ENCODE measurements around the gene TECPR2.
"Not testable (repeated sequence)": the region's sequence is repeated elsewhere in the genome, so short reads cannot be mapped to it uniquely, and the experiment has no call there.

TECPR2 gene

GRCh38 chr14:102345232-102345631 is 17.5 kb upstream of the TECPR2 start:
- DNase-seq (ENCODE audit: insufficient read length, low spot score) (no peak), FAIRE-seq (no peak)
- no peak for TF ChIP-seq POLR2A (IDR thresholded peaks at IDR 0.05; ENCODE audit: low read depth, low read length)

GRCh38 chr14:102346645-102347044 is 16.1 kb upstream of the TECPR2 start:
- DNase-seq (ENCODE audit: insufficient read length, low spot score), result no peak
- no peak for TF ChIP-seq POLR2A (IDR thresholded peaks at IDR 0.05; ENCODE audit: low read depth, low read length)
- no peak for FAIRE-seq

GRCh38 chr14:102348376-102348775 is 14.4 kb upstream of the TECPR2 start:
- no peak for DNase-seq (ENCODE audit: insufficient read length, low spot score)
- no peak for FAIRE-seq
- TF ChIP-seq POLR2A (IDR thresholded peaks at IDR 0.05; ENCODE audit: low read depth, low read length), result no peak

GRCh38 chr14:102351023-102351422 is 11.7 kb upstream of the TECPR2 start:
- no peak for TF ChIP-seq POLR2A (IDR thresholded peaks at IDR 0.05; ENCODE audit: low read depth, low read length)
- DNase-seq (ENCODE audit: insufficient read length, low spot score) (no peak), FAIRE-seq (no peak)

GRCh38 chr14:102351593-102351992 is 11.1 kb upstream of the TECPR2 start:
- not testable (repeated sequence) for FAIRE-seq; DNase-seq (ENCODE audit: insufficient read length, low spot score)

GRCh38 chr14:102352213-102352612 is 10.5 kb upstream of the TECPR2 start:
- no peak for TF ChIP-seq POLR2A (IDR thresholded peaks at IDR 0.05; ENCODE audit: low read depth, low read length)
- no peak for FAIRE-seq
- no peak for DNase-seq (ENCODE audit: insufficient read length, low spot score)

GRCh38 chr14:102353126-102353619 is 9.6 kb upstream of the TECPR2 start:
- FAIRE-seq (no peak), DNase-seq (ENCODE audit: insufficient read length, low spot score) (no peak)
- TF ChIP-seq POLR2A (IDR thresholded peaks at IDR 0.05; ENCODE audit: low read depth, low read length), result no peak

GRCh38 chr14:102356280-102356679 is 6.5 kb upstream of the TECPR2 start:
- DNase-seq (ENCODE audit: insufficient read length, low spot score), result no peak
- FAIRE-seq, result no peak
- TF ChIP-seq POLR2A (IDR thresholded peaks at IDR 0.05; ENCODE audit: low read depth, low read length), result no peak

GRCh38 chr14:102359341-102359740 is 3.4 kb upstream of the TECPR2 start:
- TF ChIP-seq POLR2A (IDR thresholded peaks at IDR 0.05; ENCODE audit: low read depth, low read length), result no peak
- FAIRE-seq, result no peak

GRCh38 chr14:102360388-102360787 is 2.4 kb upstream of the TECPR2 start:
- FAIRE-seq, result no peak

More at GRCh38 chr14:102359341-102359740, 3.4 kb upstream of the TECPR2 start:
- no peak for DNase-seq (ENCODE audit: insufficient read length, low spot score)

GRCh38 chr14:102362084-102362483 is 657 bp upstream of the TECPR2 start:
- DNase-seq (ENCODE audit: insufficient read length, low spot score), result peak; percentile 58
- peak; percentile 91 for FAIRE-seq
- TF ChIP-seq POLR2A (IDR thresholded peaks at IDR 0.05; ENCODE audit: low read depth, low read length), result no peak

More at GRCh38 chr14:102360388-102360787, 2.4 kb upstream of the TECPR2 start:
- no peak for TF ChIP-seq POLR2A (IDR thresholded peaks at IDR 0.05; ENCODE audit: low read depth, low read length)
- DNase-seq (ENCODE audit: insufficient read length, low spot score), result no peak

GRCh38 chr14:102363182-102363943 is 622 bp downstream of the TECPR2 start:
- DNase-seq (ENCODE audit: insufficient read length, low spot score) (peak; percentile 45), FAIRE-seq (peak; percentile 66)
- no peak for TF ChIP-seq POLR2A (IDR thresholded peaks at IDR 0.05; ENCODE audit: low read depth, low read length)

- TF ChIP-seq POLR2A (IDR thresholded peaks at IDR 0.05; ENCODE audit: low read depth, low read length), result no peak
- FAIRE-seq (no peak), DNase-seq (ENCODE audit: insufficient read length, low spot score) (no peak)
Observed at GRCh38 chr14:102370305-102370809, 7.6 kb downstream of the TECPR2 start.

GRCh38 chr14:102371361-102371760 is 8.6 kb downstream of the TECPR2 start:
- no peak for TF ChIP-seq POLR2A (IDR thresholded peaks at IDR 0.05; ENCODE audit: low read depth, low read length)
- FAIRE-seq (no peak), DNase-seq (ENCODE audit: insufficient read length, low spot score) (no peak)

- FAIRE-seq (no peak), DNase-seq (ENCODE audit: insufficient read length, low spot score) (no peak)
- TF ChIP-seq POLR2A (IDR thresholded peaks at IDR 0.05; ENCODE audit: low read depth, low read length), result no peak
Observed at GRCh38 chr14:102373110-102373509, 10.4 kb downstream of the TECPR2 start.

All from H54 (cell line).